B cell (primary cell): Measurements from ENCODE around the gene SMCO2. TPM values are rescaled to one million over a fixed set of nuclear protein-coding genes. Genes with fewer than 3 reads are reported as not detected.

ENCODE experiments used
- ATAC-seq: fragments of 200-7000 bp; cut with Tn5 transposase; one replicate; pipeline ENCODE4 v1.10.0; 2021; ENCODE audit warnings: low read depth, mild to moderate bottlenecking, moderate number of reproducible peaks, moderate library complexity
- CTCF ChIA-PET: fragments of 350-600 bp; sonication (Branson Sonifier 250); formaldehyde crosslinking; loops from one replicate; lab custom pipeline; 2021; ENCODE audit warnings: antibody characterized with exemption, inconsistent platforms; lab: Charles Lee
- POLR2A ChIA-PET: fragments of 350-600 bp; sonication (Branson Sonifier 250); formaldehyde crosslinking; loops from one replicate; lab custom pipeline; 2021; ENCODE audit warnings: antibody characterized with exemption; lab: Charles Lee
- DNase-seq: peaks from one replicate; pipeline ENCODE4 v3.0.0; 2013
- H2AFZ ChIP-seq: 2 replicates; pipeline ENCODE4 v1.6.1; 2012; ENCODE audit warnings: mild to moderate bottlenecking, low read depth, low read length; ENCODE audit not compliant: insufficient read depth, poor library complexity, severe bottlenecking
- H3K27ac ChIP-seq, 2 donors: 1 replicate in 1 of 2; 2 replicates in 1 of 2; pipeline ENCODE4 v1.5.1; 2012 to 2013; ENCODE audit warnings: low read length in 2 of 2, mild to moderate bottlenecking in 2 of 2, moderate library complexity in 1 of 2
- H3K27me3 ChIP-seq, 4 experiments: fragments of 200-600 bp in 1 of 4; sonication (generic) in 1 of 4; replicated peaks in 1 of 4; 1 replicate in 2 of 4; 2 replicates in 2 of 4; pipeline versions ENCODE4 v1.6.1 to v1.7.0; 2013 to 2016; ENCODE audit warnings: low read length in 3 of 4, mild to moderate bottlenecking in 2 of 4, mixed read lengths in 1 of 4, moderate library complexity in 1 of 4; ENCODE audit not compliant: insufficient read depth in 4 of 4, control insufficient read depth in 3 of 4; ENCODE audit errors: control extremely low read depth in 1 of 4
- H3K36me3 ChIP-seq, 2 experiments: replicated peaks in 1 of 2; 1 replicate in 1 of 2; 2 replicates in 1 of 2; pipeline versions ENCODE4 v1.6.1 to v1.7.1; 2013; ENCODE audit warnings: low read length in 1 of 2; ENCODE audit not compliant: insufficient read depth in 2 of 2, control insufficient read depth in 1 of 2; ENCODE audit errors: control extremely low read depth in 1 of 2, extremely low read depth in 1 of 2
- H3K4me1 ChIP-seq, 2 donors: fragments of 200-600 bp in 1 of 2; sonication (generic) in 1 of 2; 1 replicate in 1 of 2; 2 replicates in 1 of 2; pipeline versions ENCODE4 v1.5.1 to v1.6.1; 2013 to 2017; ENCODE audit warnings: low read length in 2 of 2; ENCODE audit not compliant: control insufficient read depth in 2 of 2, insufficient read depth in 2 of 2
- H3K4me2 ChIP-seq: replicated peaks from 2 replicates; pipeline ENCODE3; 2012; ENCODE audit warnings: mild to moderate bottlenecking, low read depth, low read length; ENCODE audit not compliant: poor library complexity, severe bottlenecking
- H3K4me3 ChIP-seq, 5 experiments: fragments of 200-600 bp in 1 of 5; sonication (generic) in 1 of 5; 1 replicate in 3 of 5; 2 replicates in 2 of 5; pipeline versions ENCODE4 v1.5.1 to v1.7.0; 2011 to 2016; ENCODE audit warnings: low read length in 4 of 5, mild to moderate bottlenecking in 4 of 5, low read depth in 2 of 5, control low read depth in 1 of 5, moderate library complexity in 1 of 5; ENCODE audit not compliant: insufficient read depth in 1 of 5; ENCODE audit errors: control extremely low read depth in 1 of 5, extremely low read depth in 1 of 5
- H3K79me2 ChIP-seq: fragments of 200-600 bp; sonication (generic); one replicate; pipeline ENCODE4 v1.6.0; 2016; ENCODE audit warnings: low read length; ENCODE audit not compliant: control insufficient read depth, insufficient read depth
- H3K9ac ChIP-seq: fragments of 200-600 bp; sonication (generic); 2 replicates; pipeline ENCODE4 v1.6.1; 2017; ENCODE audit warnings: mild to moderate bottlenecking, low read length, moderate library complexity
- H3K9me3 ChIP-seq, 3 donors: one replicate each; pipeline versions ENCODE4 v1.6.1 to v1.7.1; 2013; ENCODE audit warnings: low read length in 2 of 3; ENCODE audit not compliant: control insufficient read depth in 2 of 3, insufficient read depth in 1 of 3; ENCODE audit errors: control extremely low read depth in 1 of 3
- H4K20me1 ChIP-seq: 2 replicates; pipeline ENCODE4 v1.6.0; 2012; ENCODE audit warnings: mild to moderate bottlenecking, low read length; ENCODE audit not compliant: insufficient read depth, control insufficient read depth, poor library complexity, severe bottlenecking
- H3K27ac Mint-ChIP-seq: one replicate; pipeline ENCODE4 v1.8.0; 2021; ENCODE audit warnings: mixed read lengths
- H3K27me3 Mint-ChIP-seq: one replicate; pipeline ENCODE4 v1.8.0; 2021; ENCODE audit warnings: mixed read lengths
- H3K4me1 Mint-ChIP-seq: one replicate; pipeline ENCODE4 v1.8.0; 2021; ENCODE audit warnings: mixed read lengths
- H3K4me3 Mint-ChIP-seq: one replicate; pipeline ENCODE4 v1.8.0; 2021; ENCODE audit warnings: mixed read lengths
- H3K9me3 Mint-ChIP-seq: one replicate; pipeline ENCODE4 v1.8.0; 2022; ENCODE audit warnings: mixed read lengths; ENCODE audit not compliant: insufficient read depth
- CTCF ChIP-seq: fragments of 200-600 bp; IDR thresholded peaks from one replicate; pipeline ENCODE4 v1.8.0; 2022; ENCODE audit warnings: antibody characterized with exemption, mild to moderate bottlenecking
- EZH2 ChIP-seq: IDR thresholded peaks from 2 replicates; pipeline ENCODE4 v1.6.1; 2012; ENCODE audit warnings: borderline replicate concordance, low read depth, mild to moderate bottlenecking, moderate library complexity, low read length; ENCODE audit not compliant: insufficient read depth, poor library complexity, severe bottlenecking
- WGBS: methylation state at CpG from one replicate; pipeline ENCODE4 v1.1.5; 2013; ENCODE audit warnings: missing lambda C conversion rate; ENCODE audit not compliant: insufficient coverage; 5-methylcytosine and 5-hydroxymethylcytosine counted together
- intact Hi-C: fragments of 100-400 bp; cut with micrococcal nuclease; formaldehyde crosslinking; loops from one replicate; pipeline ENCODE4 v1.10.0; 2022
- polyA plus RNA-seq: library from polyadenylated mRNA; depleted of rRNA; stranded (reverse); fragments of >200 nt; gene quantifications from 2 replicates; pipeline ENCODE4 v1.2.3, GENCODE V29; 2012
- total RNA-seq, 2 donors: library from RNA; stranded (reverse); fragments of 120-200 nt in 1 of 2; gene quantifications; 1 replicate in 1 of 2; 2 replicates in 1 of 2; pipeline versions ENCODE4 v1.2.3 to v1.2.4, GENCODE V29; 2013 to 2022

The SMCO2 gene
- total and polyA plus RNA-seq, 2 donors (not counting 1 experiment from before 2014, with no cell fraction given) = 0.15 TPM; not detected in 1

GRCh38 chr12:27521981-27522380 is 75.4 kb downstream of the SMCO2 start:
- peak overlapping the region; percentile 14 for H3K4me3 Mint-ChIP-seq
- no peaks in the 10 kb centered on the region for H3K36me3 ChIP-seq
- ATAC-seq (no peak), DNase-seq (no peak)
- ChIA-PET CTCF (no interaction called here), POLR2A (no interaction called here)
- peaks cover 28% of the 10 kb centered on the region for H3K4me1 Mint-ChIP-seq
- H3K27me3 ChIP-seq = peaks cover 0 to 3% (median 0%) of the 10 kb centered on the region in 4 experiments
- no peak overlapping the region for H3K4me2 ChIP-seq
- H3K9me3 Mint-ChIP-seq = no peaks in the 10 kb centered on the region
- H3K27ac ChIP-seq = no peak overlapping the region
- H3K9me3 ChIP-seq = no peaks in the 10 kb centered on the region
- H3K4me3 ChIP-seq = no peak overlapping the region
- intact Hi-C loops = loop anchor here (5.0 to 10.0 kb wide), 4 partner anchors 130 to 585 kb away; partner anchors contain the start of genes FGFR1OP2, INTS13, KLHL42 and MANSC4
- no peak overlapping the region for H3K27ac Mint-ChIP-seq
- peaks cover 17% of the 10 kb centered on the region for H3K27me3 Mint-ChIP-seq
- no peak overlapping the region for H3K9ac ChIP-seq
- WGBS = 100% methylated on average over 4 of the region's 4 CpGs
- H2AFZ ChIP-seq = no peak overlapping the region
- no peaks in the 10 kb centered on the region for H3K79me2 ChIP-seq
- H4K20me1 ChIP-seq = no peaks in the 10 kb centered on the region
- H3K4me1 ChIP-seq = peaks cover 15 to 20% of the 10 kb centered on the region in 2 donors
- TF ChIP-seq CTCF (no peak), EZH2 (no peak)

GRCh38 chr12:27523305-27523641 is 76.7 kb downstream of the SMCO2 start:
- peak overlapping the region; percentile 95 for H3K27ac Mint-ChIP-seq
- Histone ChIP-seq H3K27me3 (no peaks in the 10 kb centered on the region), H3K4me1 (peaks cover 15 to 20% of the 10 kb centered on the region in 2 donors), H3K9me3 (no peaks in the 10 kb centered on the region), H3K9ac (peak overlapping the region; percentile 78), H3K27ac (peak overlapping the region; percentile 79 to 83), H2AFZ (peak overlapping the region; percentile 83), H3K4me3 (peak overlapping the region; percentile 80 to 98 (median 87)), H4K20me1 (no peaks in the 10 kb centered on the region), H3K36me3 (no peaks in the 10 kb centered on the region), H3K79me2 (no peaks in the 10 kb centered on the region), H3K4me2 (peak overlapping the region; percentile 82)
- no peak for ATAC-seq
- intact Hi-C loops = loop anchor here (5.0 to 10.0 kb wide), 4 partner anchors 129 to 586 kb away; partner anchors contain the start of genes FGFR1OP2, INTS13, KLHL42 and MANSC4
- CTCF ChIA-PET = interaction anchor here (1.1 kb wide), 1 partner anchor 9 kb away, joined by 5 read pairs; no protein-coding TSS in a partner anchor
- no peaks in the 10 kb centered on the region for H3K9me3 Mint-ChIP-seq
- no peak for DNase-seq
- TF ChIP-seq EZH2 (no peak), CTCF (no peak)
- H3K27me3 Mint-ChIP-seq = peaks cover 9% of the 10 kb centered on the region
- H3K4me1 Mint-ChIP-seq = peaks cover 28% of the 10 kb centered on the region
- POLR2A ChIA-PET = no interaction called here
- H3K4me3 Mint-ChIP-seq = peak overlapping the region; percentile 98
- 0% methylated on average over 4 of the region's 6 CpGs for WGBS
